ENCODE measurements around the gene PAEP.

PAEP gene

GRCh38 chr9:135601988-135602387 lies 40.4 kb downstream of the PAEP start:
- no peak for DNase-seq (ENCODE audit: low read depth)

- peak; percentile 28 for DNase-seq (ENCODE audit: low read depth)
Measured at GRCh38 chr9:135602789-135603481, 41.4 kb downstream of the PAEP start.

- no peak for DNase-seq (ENCODE audit: low read depth)
Measured at GRCh38 chr9:135604437-135605237, 43.1 kb downstream of the PAEP start.

- no peak for DNase-seq (ENCODE audit: low read depth)
Measured at GRCh38 chr9:135605238-135605781, 43.8 kb downstream of the PAEP start.

GRCh38 chr9:135606885-135607259 lies 45.3 kb downstream of the PAEP start:
- no peak for DNase-seq (ENCODE audit: low read depth)

- no peak for DNase-seq (ENCODE audit: low read depth)
Measured at GRCh38 chr9:135607401-135608293, 46.1 kb downstream of the PAEP start.

- DNase-seq (ENCODE audit: low read depth), result no peak
Measured at GRCh38 chr9:135608294-135608998, 46.9 kb downstream of the PAEP start.

GRCh38 chr9:135608999-135609317 lies 47.4 kb downstream of the PAEP start:
- no peak for DNase-seq (ENCODE audit: low read depth)

GRCh38 chr9:135609366-135609955 lies 47.9 kb downstream of the PAEP start:
- no peak for DNase-seq (ENCODE audit: low read depth)

- DNase-seq (ENCODE audit: low read depth), result no peak
Measured at GRCh38 chr9:135610290-135611141, 49.0 kb downstream of the PAEP start.

- DNase-seq (ENCODE audit: low read depth), result no peak
Measured at GRCh38 chr9:135611142-135611874, 49.8 kb downstream of the PAEP start.

- DNase-seq (ENCODE audit: low read depth), result no peak
Measured at GRCh38 chr9:135611875-135612209, 50.3 kb downstream of the PAEP start.

- no peak for DNase-seq (ENCODE audit: low read depth)
Measured at GRCh38 chr9:135612437-135612836, 50.9 kb downstream of the PAEP start.

- no peak for DNase-seq (ENCODE audit: low read depth)
Measured at GRCh38 chr9:135612981-135613910, 51.7 kb downstream of the PAEP start.

GRCh38 chr9:135613946-135614805 lies 52.6 kb downstream of the PAEP start:
- DNase-seq (ENCODE audit: low read depth), result no peak

GRCh38 chr9:135614821-135615665 lies 53.5 kb downstream of the PAEP start:
- DNase-seq (ENCODE audit: low read depth), result no peak

Measured in activated T-cell treated with anti-CD3 and anti-CD28 coated beads for 48 hours (primary cell).